ENCODE results near the gene ERBB4. TPM values are rescaled to one million over a fixed set of nuclear protein-coding genes. Genes with fewer than 3 reads are reported as not detected.

ERBB4 gene
- total and polyA plus RNA-seq, 2 of the 8 experiments (the other 6 are each of a cell fraction or from before 2014, with no cell fraction given), result 0.34 to 1.3 TPM

DNA sequence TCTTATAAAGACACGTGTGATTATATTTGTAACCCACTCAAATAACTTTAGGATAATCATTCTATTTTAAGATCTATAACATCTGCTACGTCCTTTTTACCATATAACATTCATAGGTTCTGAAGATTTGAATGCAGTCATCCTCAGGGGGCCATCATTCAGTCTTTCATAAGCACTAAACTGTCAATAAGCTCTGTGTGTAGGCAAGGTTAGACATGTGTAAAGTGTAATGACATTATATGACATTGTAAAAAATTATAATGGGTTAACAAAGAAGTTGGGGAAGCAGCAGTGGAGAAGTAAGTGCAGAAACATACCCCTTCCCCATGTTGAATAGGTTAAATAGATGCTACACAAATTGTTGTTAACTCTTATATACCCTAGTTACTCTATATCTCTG, 845.9 kb downstream of the ERBB4 start:
- no peaks in the 10 kb centered on the region for H3K23me2 ChIP-seq (ENCODE audit: low read depth, low read length)
- H4K20me1 ChIP-seq (replicated peaks in 1 of 2; ENCODE audit: control insufficient read depth in 1 of 2, insufficient read depth in 2 of 2, low read length in 2 of 2), result no peaks in the 10 kb centered on the region
- no peak overlapping the region for H4K5ac ChIP-seq (ENCODE audit: insufficient read length, low read depth, low read length)
- H4K8ac ChIP-seq (ENCODE audit: extremely low read depth, insufficient read depth, low read length), result no peak overlapping the region
- no peak overlapping the region for H2BK120ac ChIP-seq (replicated peaks; ENCODE audit: low read depth, low read length)
- no peak overlapping the region for H3K18ac ChIP-seq (ENCODE audit: extremely low read depth, low read length)
- H3K4ac ChIP-seq (replicated peaks; ENCODE audit: insufficient read length, low read depth, low read length), result no peak overlapping the region
- H3K79me2 ChIP-seq (ENCODE audit: control insufficient read depth in 1 of 2, insufficient read depth in 2 of 2, low read length in 2 of 2), result no peaks in the 10 kb centered on the region
- no peak overlapping the region for H3K23ac ChIP-seq (ENCODE audit: insufficient read length)
- FAIRE-seq (no peak), DNase-seq (ENCODE audit: low read depth in 1 of 2, low spot score in 2 of 2) (no peak)
- no peak overlapping the region for H3K56ac ChIP-seq (replicated peaks; ENCODE audit: insufficient read length, low read depth, low read length)
- ChIA-PET POLR2A (ENCODE audit: partially characterized antibody) (no interaction called here), CTCF (ENCODE audit: partially characterized antibody) (interaction anchor here (1.1 to 1.4 kb wide), 3 partner anchors 14 to 189 kb away, joined by 3 read pairs; no protein-coding TSS in a partner anchor)
- no peak overlapping the region for H2BK12ac ChIP-seq (ENCODE audit: low read depth, low read length)
- H3K79me1 ChIP-seq (ENCODE audit: low read depth, low read length), result no peaks in the 10 kb centered on the region
- no peak overlapping the region for H3K27ac ChIP-seq (ENCODE audit: low read depth, low read length)
- no peak overlapping the region for H2AK5ac ChIP-seq (ENCODE audit: low read depth, low read length)
- TF ChIP-seq KDM5A (IDR thresholded peaks at IDR 0.05; ENCODE audit: low read length) (no peak), SRF (IDR thresholded peaks at IDR 0.05; ENCODE audit: low read depth, low read length) (no peak), YY1 (IDR thresholded peaks at IDR 0.05; ENCODE audit: low read depth, low read length) (no peak)
- no peak overlapping the region for H2BK15ac ChIP-seq (ENCODE audit: low read length)
- WGBS, 2 experiments (ENCODE audit: extremely low coverage in 1 of 2, insufficient coverage in 1 of 2, insufficient read length in 1 of 2, insufficient replicate concordance in 2 of 2, low coverage in 1 of 2, low lambda C conversion rate in 2 of 2, missing lambda C conversion rate in 1 of 2), result 88% methylated on average over 2 of the region's 2 CpGs; no CpG with 5 or more reads in 1 of the 2 experiments
- H2BK5ac ChIP-seq (ENCODE audit: low read depth, low read length), result no peak overlapping the region
- H3K9me3 ChIP-seq (ENCODE audit: insufficient read depth in 2 of 2, low read depth in 1 of 2, low read length in 1 of 2), result no peaks in the 10 kb centered on the region
- H3K9ac ChIP-seq (replicated peaks in 1 of 4; ENCODE audit: extremely low read depth in 1 of 4, low read depth in 3 of 4, low read length in 3 of 4), result no peak overlapping the region
- no peaks in the 10 kb centered on the region for H3K4me1 ChIP-seq (replicated peaks in 1 of 4; ENCODE audit: control insufficient read depth in 3 of 4, insufficient read depth in 4 of 4, low read length in 3 of 4)
- H3K27me3 ChIP-seq (replicated peaks in 1 of 4; ENCODE audit: control insufficient read depth in 3 of 4, extremely low read depth in 1 of 4, insufficient read depth in 3 of 4, low read length in 3 of 4), result no peaks in the 10 kb centered on the region
- H4K91ac ChIP-seq (replicated peaks; ENCODE audit: insufficient read length, low read length), result no peak overlapping the region
- no peak overlapping the region for H3K4me2 ChIP-seq (ENCODE audit: insufficient read depth in 1 of 2, low read depth in 2 of 2, low read length in 2 of 2)
- H2BK20ac ChIP-seq (ENCODE audit: low read length), result no peak overlapping the region
- no peak overlapping the region for H2AFZ ChIP-seq (ENCODE audit: low read length)
- no peak overlapping the region for H3K4me3 ChIP-seq (ENCODE audit: extremely low read depth in 1 of 4, insufficient read depth in 2 of 4, low read depth in 3 of 4, low read length in 4 of 4)
- H3K36me3 ChIP-seq (ENCODE audit: control insufficient read depth in 2 of 4, insufficient read depth in 4 of 4, low read length in 3 of 4), result no peaks in the 10 kb centered on the region
- no peak overlapping the region for H3K14ac ChIP-seq (ENCODE audit: insufficient read length)
